Fibroblast of peridontal ligament (primary cell): Measurements from ENCODE around the gene CCNDBP1.
"Not testable (repeated sequence)": the region's sequence is repeated elsewhere in the genome, so short reads cannot be mapped to it uniquely, and the experiment has no call there.

Source experiments
- DNase-seq: peaks from one replicate; pipeline ENCODE4 v3.0.0-alpha.2; 2010; ENCODE audit errors: extremely low read depth

The CCNDBP1 gene

GRCh38 chr15:43185157-43186002, at the start of gene CCNDBP1:
Gene CCNDBP1, plus strand, starts transcription at chr15:43185403. Its CDS starts 96 bp downstream, at chr15:43185499.
- DNase-seq: peak; percentile 56

- peak; percentile 34 for DNase-seq
These were observed 41.8 kb upstream of the CCNDBP1 start for GRCh38 chr15:43143203-43143941.

DNA sequence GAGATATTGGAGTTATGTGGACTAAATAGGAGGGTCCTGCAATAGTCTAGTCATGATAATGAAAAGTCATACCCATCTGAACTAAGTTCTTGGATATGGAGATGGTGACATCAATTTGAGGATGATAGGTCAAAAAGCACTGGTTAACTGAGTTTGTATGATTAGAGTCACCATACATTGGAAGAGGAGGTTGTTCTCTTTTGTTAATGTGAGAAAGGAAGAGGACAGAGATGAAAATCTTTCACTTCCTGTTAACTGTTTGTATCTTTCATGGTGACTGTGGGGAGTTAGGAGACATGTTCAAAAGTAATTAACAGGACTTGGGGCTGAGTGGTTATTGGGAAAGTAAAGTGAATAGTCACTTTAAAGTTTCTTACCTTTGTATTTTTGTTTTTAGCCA, 40.7 kb upstream of the CCNDBP1 start:
- no peak for DNase-seq

DNA sequence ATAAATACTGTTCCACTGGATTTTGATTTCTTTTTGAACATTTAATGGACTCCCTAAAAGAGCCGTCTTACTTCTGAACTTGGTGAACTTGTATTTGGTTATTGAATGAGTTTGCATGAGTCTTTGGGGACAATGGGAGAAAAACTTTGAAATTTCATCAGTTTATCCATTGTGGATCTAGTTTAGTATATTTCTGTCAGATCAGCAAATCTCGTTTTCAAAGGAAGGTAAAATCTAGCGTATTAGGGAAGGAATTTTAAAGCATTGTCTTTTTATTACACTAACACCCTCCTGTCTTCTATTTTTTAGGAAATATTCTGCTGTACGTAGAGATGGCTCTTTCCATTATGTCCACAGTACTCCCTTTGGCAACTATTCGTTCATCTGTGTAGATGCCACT, 39.0 kb upstream of the CCNDBP1 start:
- no peak for DNase-seq

DNA sequence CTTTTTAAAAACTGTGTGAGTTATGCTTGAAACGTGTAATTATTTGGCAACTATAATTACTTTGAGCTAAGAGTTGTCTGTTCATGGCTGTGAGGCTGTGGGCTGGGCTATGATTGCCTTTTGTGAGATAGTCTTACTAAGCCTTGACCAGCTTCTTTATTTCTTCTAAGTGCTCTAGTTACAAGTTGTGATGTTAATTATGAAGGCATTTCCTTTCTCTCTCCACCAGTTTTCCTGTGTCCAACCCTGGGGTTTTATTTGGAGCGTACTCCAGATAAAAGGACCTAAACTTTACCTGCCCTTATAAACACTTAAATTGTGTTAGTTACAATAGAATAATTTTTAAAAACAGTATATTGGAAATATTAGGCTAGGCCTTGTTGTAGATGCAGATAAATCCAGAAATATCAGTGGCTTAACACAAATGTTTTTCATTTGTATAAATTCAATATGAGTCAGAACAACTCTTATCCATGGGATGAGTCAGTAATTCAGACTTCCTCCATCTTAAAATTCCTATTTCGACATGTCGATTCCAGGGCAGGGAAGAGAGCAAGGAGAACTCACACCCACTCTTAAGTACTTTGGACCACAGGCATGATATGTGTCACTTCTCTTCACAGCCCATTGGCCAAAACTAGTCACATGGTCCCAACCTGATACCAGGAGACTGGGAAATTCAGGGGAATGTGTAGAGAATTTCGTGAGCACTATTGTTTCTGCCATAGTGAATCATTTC, 34.8 kb upstream of the CCNDBP1 start:
- DNase-seq: peak; percentile 96

DNA sequence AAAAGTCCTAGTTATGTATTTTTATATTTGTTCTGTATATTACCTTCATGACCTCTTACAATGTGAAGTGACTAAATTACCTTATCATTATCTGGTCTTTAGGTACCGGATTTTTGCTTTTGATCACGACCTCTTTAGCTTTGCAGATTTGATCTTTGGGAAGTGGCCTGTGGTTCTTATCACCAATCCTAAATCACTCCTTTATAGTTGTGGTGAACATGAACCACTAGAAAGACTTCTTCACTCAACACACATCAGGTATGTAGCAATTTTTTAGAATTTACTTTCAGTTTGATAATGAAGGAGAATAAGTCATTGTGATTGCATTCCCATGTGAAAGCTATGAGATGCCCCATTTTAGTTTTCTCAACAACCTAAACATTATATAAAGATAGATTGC, 33.5 kb upstream of the CCNDBP1 start:
- peak; percentile 2 for DNase-seq

DNA sequence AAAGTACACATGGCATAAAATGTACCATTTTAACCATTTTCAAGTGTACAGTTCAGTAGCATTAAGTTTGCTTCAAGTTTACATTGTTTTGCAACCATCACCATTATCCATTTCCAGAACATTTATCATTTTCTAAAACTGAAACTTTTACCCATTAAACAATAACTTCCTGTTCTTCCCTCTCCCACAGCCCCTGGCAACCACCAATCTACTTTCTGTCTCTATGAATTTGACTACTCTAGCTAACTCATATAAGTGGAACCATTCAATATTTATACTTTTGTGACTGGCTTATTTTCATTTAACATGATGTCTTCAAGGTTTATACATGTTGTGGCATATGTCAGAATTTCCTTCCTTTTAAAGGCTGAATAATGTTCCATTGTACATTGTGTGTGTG, 31.9 kb upstream of the CCNDBP1 start:
- DNase-seq: peak; percentile 5

DNA sequence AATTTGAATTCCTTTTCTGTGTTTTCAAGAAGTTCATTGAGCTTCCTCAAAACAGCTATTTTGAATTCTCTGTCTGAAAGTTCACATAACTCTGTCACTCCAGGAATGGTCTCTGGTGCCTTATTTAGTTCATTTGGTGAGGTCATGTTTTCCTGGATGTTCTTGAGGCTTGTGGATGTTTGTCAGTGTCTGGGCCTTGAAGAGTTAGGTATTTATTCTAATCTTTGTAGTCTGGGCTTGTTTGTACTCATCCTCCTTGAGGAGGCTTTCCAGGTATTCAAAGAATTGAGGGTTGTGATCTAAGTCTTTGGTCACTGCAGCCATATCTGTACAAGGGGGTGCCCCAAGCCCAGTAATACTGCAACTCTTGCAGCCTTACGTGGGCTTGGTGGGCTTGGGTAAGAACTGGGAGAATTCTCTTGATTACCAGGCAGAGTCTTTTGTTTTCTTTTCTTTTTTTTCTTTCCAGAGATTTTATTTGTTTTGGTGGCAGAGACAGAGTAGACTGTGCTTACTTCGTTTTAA, 19.3 kb upstream of the CCNDBP1 start:
- DNase-seq: no peak

- DNase-seq: not testable (repeated sequence)
These were observed 17.9 kb upstream of the CCNDBP1 start for GRCh38 chr15:43167261-43167660.

DNA sequence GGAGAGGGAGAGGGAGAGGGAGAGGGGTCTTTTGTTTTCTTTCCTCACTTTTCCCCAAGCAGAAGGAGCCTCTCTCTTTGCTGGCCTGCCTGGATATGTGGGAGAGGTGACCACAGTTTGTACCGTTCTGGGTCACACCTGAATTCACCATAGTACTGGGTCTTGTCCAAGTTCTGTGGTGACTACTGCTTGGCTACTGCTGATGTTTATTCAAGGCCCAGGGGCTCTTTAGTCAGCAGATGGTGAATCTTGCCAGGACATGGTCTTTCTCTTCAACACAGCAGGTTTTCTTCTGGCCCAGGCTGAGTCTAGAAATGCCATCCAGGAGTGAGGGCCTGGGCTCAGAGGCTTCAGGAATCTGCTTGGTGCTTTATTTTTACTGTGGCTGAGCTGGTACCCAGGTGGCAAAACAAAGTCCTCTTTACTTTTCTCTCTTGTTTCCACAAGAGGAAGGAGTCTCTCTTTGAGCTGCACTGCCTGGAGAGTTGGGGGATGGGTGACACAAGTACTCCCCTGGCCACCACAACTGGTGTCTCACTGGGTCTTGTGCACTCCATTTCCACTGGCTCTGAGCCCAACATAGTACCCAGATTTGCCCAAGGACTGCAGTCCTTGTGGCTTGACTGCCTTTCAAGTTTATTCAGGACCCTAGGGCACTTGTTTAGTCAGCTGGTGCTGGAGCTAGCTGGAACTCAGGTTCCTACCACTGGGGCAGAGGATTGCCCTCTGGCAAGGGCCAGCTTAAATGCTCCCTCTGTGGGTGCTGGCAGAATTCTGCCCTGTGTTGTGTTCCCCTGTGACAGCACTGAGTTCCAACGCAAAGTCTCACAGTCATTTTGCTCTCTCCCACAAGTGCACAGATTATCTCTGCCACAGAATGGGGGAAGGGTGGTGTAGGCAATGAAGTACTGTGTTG, 16.8 kb upstream of the CCNDBP1 start:
- peak; percentile 39 for DNase-seq

- no peak for DNase-seq
These were observed 15.3 kb upstream of the CCNDBP1 start for GRCh38 chr15:43169888-43170287.

- not testable (repeated sequence) for DNase-seq
These were observed 9.4 kb upstream of the CCNDBP1 start for GRCh38 chr15:43175656-43176309.

DNA sequence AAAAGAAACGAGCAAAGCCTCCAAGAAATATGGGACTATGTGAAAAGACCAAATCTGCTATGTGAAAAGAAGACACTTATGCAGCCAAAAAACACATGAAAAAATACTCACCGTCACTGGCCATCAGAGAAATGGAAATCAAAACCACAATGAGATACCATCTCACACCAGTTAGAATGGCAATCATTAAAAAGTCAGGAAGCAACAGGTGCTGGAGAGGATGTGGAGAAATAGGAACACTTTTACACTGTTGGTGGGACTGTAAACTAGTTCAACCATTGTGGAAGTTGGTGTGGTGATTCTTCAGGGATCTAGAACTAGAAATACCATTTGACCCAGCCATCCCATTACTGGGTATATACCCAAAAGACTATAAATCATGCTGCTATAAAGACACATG, 8.1 kb upstream of the CCNDBP1 start:
- not testable (repeated sequence) for DNase-seq

GRCh38 chr15:43183270-43183669, 1.9 kb upstream of the CCNDBP1 start:
- no peak for DNase-seq

GRCh38 chr15:43184407-43185124, 637 bp upstream of the CCNDBP1 start:
- no peak for DNase-seq

DNA sequence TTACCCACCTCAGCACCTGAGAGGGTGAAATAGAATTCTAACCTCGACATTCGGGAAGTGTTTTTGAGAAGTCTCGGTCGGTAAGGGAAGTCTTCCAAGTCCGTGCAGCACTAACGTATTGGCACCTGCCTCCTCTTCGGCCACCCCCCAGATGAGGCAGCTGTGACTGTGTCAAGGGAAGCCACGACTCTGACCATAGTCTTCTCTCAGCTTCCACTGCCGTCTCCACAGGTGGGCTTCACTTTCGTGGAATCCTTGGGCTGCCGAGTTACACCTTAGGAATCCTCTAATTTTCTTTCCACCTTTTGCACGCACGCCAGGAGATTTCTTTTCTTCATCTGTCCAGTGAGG, 775 bp downstream of the CCNDBP1 start:
- DNase-seq: no peak

DNA sequence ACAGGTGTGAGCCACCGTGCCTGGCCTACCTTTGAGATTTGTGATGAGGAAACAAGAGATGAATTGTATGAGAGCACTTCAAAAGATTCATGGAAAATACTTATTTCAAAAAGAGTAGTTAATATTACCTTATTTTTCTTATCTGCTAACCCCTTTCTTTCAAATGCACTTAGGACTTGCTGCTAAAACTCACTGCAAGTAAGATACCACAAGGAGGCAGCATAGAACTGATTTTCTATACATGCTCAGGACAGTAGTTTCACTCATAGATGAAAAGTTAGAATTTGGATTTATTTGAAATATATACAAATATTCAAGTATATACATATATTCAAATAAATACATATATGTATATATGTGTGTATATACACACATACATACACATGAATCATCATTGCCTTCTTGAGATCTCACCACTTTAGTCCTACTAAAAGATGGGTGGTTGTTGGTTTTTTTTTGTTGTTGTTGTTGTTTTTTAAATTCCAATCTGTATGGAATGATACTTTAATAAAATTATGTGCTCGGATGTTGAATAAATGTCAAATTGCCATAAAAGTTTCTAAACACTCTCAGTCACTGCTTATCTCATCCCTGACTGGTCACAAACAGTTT, 2.4 kb downstream of the CCNDBP1 start:
- peak; percentile 78 for DNase-seq

DNA sequence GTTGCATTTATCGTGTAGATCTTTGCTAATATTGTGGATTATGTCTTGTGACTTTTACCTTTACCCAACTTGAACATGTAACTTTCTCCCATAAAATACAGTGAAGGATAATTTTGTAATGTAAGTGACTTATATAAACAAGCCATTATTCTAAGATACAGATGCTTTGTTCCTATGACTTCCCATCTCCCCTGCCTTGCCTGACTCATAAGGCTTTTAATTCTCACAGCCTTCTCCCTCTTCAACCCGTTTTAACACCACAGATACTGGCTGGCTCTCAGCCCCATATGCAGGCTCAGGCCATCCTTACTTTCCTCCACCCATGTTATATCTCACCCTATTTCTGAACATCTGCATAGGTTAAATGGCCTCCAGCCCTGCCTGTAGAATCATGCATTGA, 4.1 kb downstream of the CCNDBP1 start:
- DNase-seq: no peak

GRCh38 chr15:43190178-43190577, 5.0 kb downstream of the CCNDBP1 start:
- DNase-seq: no peak
